IgD-negative memory B cell (primary cell): ENCODE results near the gene CNOT4. TPM values are rescaled to one million over a fixed set of nuclear protein-coding genes. Genes with fewer than 3 reads are reported as not detected.
"Not testable (repeated sequence)": the region's sequence is repeated elsewhere in the genome, so short reads cannot be mapped to it uniquely, and the experiment has no call there.

ENCODE experiments used
- H3K27ac Mint-ChIP-seq, 3 donors: one replicate each; pipeline ENCODE4 v1.8.0; 2020 to 2022; ENCODE audit warnings: mild to moderate bottlenecking in 3 of 3, mixed read lengths in 3 of 3, moderate library complexity in 1 of 3
- H3K27me3 Mint-ChIP-seq: one replicate; pipeline ENCODE4 v1.8.0; 2021; ENCODE audit warnings: mixed read lengths
- H3K36me3 Mint-ChIP-seq: one replicate; pipeline ENCODE4 v1.8.0; 2020; ENCODE audit warnings: mild to moderate bottlenecking, mixed read lengths
- H3K4me1 Mint-ChIP-seq, 3 donors: one replicate each; pipeline ENCODE4 v1.8.0; 2020 to 2022; ENCODE audit warnings: mixed read lengths in 3 of 3, mild to moderate bottlenecking in 1 of 3
- H3K4me3 Mint-ChIP-seq, 4 donors: one replicate each; pipeline ENCODE4 v1.8.0; 2020 to 2022; ENCODE audit warnings: mild to moderate bottlenecking in 4 of 4, mixed read lengths in 4 of 4, moderate library complexity in 3 of 4
- H3K9me3 Mint-ChIP-seq, 3 donors: one replicate each; pipeline ENCODE4 v1.8.0; 2020 to 2021; ENCODE audit warnings: mixed read lengths in 3 of 3, mild to moderate bottlenecking in 1 of 3
- polyA plus RNA-seq: library from polyadenylated mRNA; unstranded; fragments of 300-500 nt; fragmentation: Illumina TruSeq; gene quantifications from one replicate; pipeline ENCODE4 v1.2.3, GENCODE V29; 2021

CNOT4 gene
- polyA plus RNA-seq, 1 donor from 2014 or later: 17.7 TPM

- H3K4me1 Mint-ChIP-seq: no peaks in the 10 kb centered on the region
- H3K27me3 Mint-ChIP-seq: no peaks in the 10 kb centered on the region
- no peak overlapping the region for H3K27ac Mint-ChIP-seq
- H3K36me3 Mint-ChIP-seq: peaks cover 9% of the 10 kb centered on the region
- H3K9me3 Mint-ChIP-seq: no peaks in the 10 kb centered on the region
- no peak overlapping the region for H3K4me3 Mint-ChIP-seq
Observed at GRCh38 chr7:135362871-135363270, 147.0 kb downstream of the CNOT4 start.

- Mint-ChIP-seq H3K27ac (no peak overlapping the region), H3K27me3 (no peaks in the 10 kb centered on the region), H3K4me3 (no peak overlapping the region), H3K36me3 (peaks cover 9% of the 10 kb centered on the region), H3K4me1 (peaks cover 0 to 4% (median 0%) of the 10 kb centered on the region in 3 donors), H3K9me3 (no peaks in the 10 kb centered on the region)
Observed at GRCh38 chr7:135361788-135362187, 148.1 kb downstream of the CNOT4 start.

- Mint-ChIP-seq H3K27me3 (no peaks in the 10 kb centered on the region), H3K9me3 (no peaks in the 10 kb centered on the region), H3K27ac (no peak overlapping the region), H3K4me3 (no peak overlapping the region), H3K36me3 (peaks cover 9% of the 10 kb centered on the region), H3K4me1 (peaks cover 0 to 4% (median 0%) of the 10 kb centered on the region in 3 donors)
Observed at GRCh38 chr7:135359615-135360014, 150.3 kb downstream of the CNOT4 start.

GRCh38 chr7:135355377-135356048, 154.4 kb downstream of the CNOT4 start:
- peaks cover 2% of the 10 kb centered on the region for H3K36me3 Mint-ChIP-seq
- H3K27me3 Mint-ChIP-seq: no peaks in the 10 kb centered on the region
- H3K4me1 Mint-ChIP-seq: peaks cover 0 to 4% (median 0%) of the 10 kb centered on the region in 3 donors
- H3K27ac Mint-ChIP-seq: no peak overlapping the region
- H3K4me3 Mint-ChIP-seq: no peak overlapping the region
- no peaks in the 10 kb centered on the region for H3K9me3 Mint-ChIP-seq

- Mint-ChIP-seq H3K4me1 (peaks cover 0 to 4% (median 0%) of the 10 kb centered on the region in 3 donors), H3K9me3 (no peaks in the 10 kb centered on the region), H3K4me3 (no peak overlapping the region), H3K36me3 (peaks cover 5% of the 10 kb centered on the region), H3K27ac (no peak overlapping the region), H3K27me3 (no peaks in the 10 kb centered on the region)
Observed at GRCh38 chr7:135353832-135354231, 156.1 kb downstream of the CNOT4 start.

GRCh38 chr7:135352285-135352684, 157.6 kb downstream of the CNOT4 start:
- Mint-ChIP-seq H3K27ac (no peak overlapping the region), H3K9me3 (no peaks in the 10 kb centered on the region), H3K4me1 (peaks cover 0 to 2% (median 0%) of the 10 kb centered on the region in 3 donors), H3K36me3 (peaks cover 5% of the 10 kb centered on the region), H3K4me3 (no peak overlapping the region), H3K27me3 (no peaks in the 10 kb centered on the region)

- H3K27me3 Mint-ChIP-seq: not testable (repeated sequence)
Observed at GRCh38 chr7:135351070-135351469, 158.8 kb downstream of the CNOT4 start.

GRCh38 chr7:135349746-135350145, 160.2 kb downstream of the CNOT4 start:
- Mint-ChIP-seq H3K36me3 (peaks cover 5% of the 10 kb centered on the region), H3K4me1 (no peaks in the 10 kb centered on the region), H3K27ac (no peak overlapping the region), H3K4me3 (no peak overlapping the region), H3K27me3 (no peaks in the 10 kb centered on the region), H3K9me3 (no peaks in the 10 kb centered on the region)

More at GRCh38 chr7:135351070-135351469, 158.8 kb downstream of the CNOT4 start:
- not testable (repeated sequence) for H3K36me3 Mint-ChIP-seq, H3K4me3 Mint-ChIP-seq, H3K27ac Mint-ChIP-seq, H3K9me3 Mint-ChIP-seq, H3K4me1 Mint-ChIP-seq

- no peaks in the 10 kb centered on the region for H3K27me3 Mint-ChIP-seq
- no peak overlapping the region for H3K27ac Mint-ChIP-seq
- no peaks in the 10 kb centered on the region for H3K4me1 Mint-ChIP-seq
- H3K9me3 Mint-ChIP-seq: no peaks in the 10 kb centered on the region
- no peak overlapping the region for H3K4me3 Mint-ChIP-seq
- peaks cover 5% of the 10 kb centered on the region for H3K36me3 Mint-ChIP-seq
Observed at GRCh38 chr7:135348493-135348892, 161.4 kb downstream of the CNOT4 start.

- H3K4me3 Mint-ChIP-seq: no peak overlapping the region
- H3K36me3 Mint-ChIP-seq: peaks cover 2% of the 10 kb centered on the region
Observed at GRCh38 chr7:135343361-135343760, 166.5 kb downstream of the CNOT4 start.

GRCh38 chr7:135342887-135343286, 167.0 kb downstream of the CNOT4 start:
- H3K4me1 Mint-ChIP-seq: no peaks in the 10 kb centered on the region
- no peaks in the 10 kb centered on the region for H3K9me3 Mint-ChIP-seq
- no peak overlapping the region for H3K27ac Mint-ChIP-seq
- no peaks in the 10 kb centered on the region for H3K27me3 Mint-ChIP-seq
- no peak overlapping the region for H3K4me3 Mint-ChIP-seq
- H3K36me3 Mint-ChIP-seq: peaks cover 2% of the 10 kb centered on the region

More at GRCh38 chr7:135343361-135343760, 166.5 kb downstream of the CNOT4 start:
- H3K27me3 Mint-ChIP-seq: no peaks in the 10 kb centered on the region
- no peaks in the 10 kb centered on the region for H3K9me3 Mint-ChIP-seq
- no peaks in the 10 kb centered on the region for H3K4me1 Mint-ChIP-seq
- H3K27ac Mint-ChIP-seq: no peak overlapping the region

- Mint-ChIP-seq H3K9me3 (no peaks in the 10 kb centered on the region), H3K27ac (no peak overlapping the region), H3K27me3 (no peaks in the 10 kb centered on the region), H3K4me3 (no peak overlapping the region), H3K4me1 (peaks cover 0 to 3% (median 0%) of the 10 kb centered on the region in 3 donors), H3K36me3 (peaks cover 2% of the 10 kb centered on the region)
Observed at GRCh38 chr7:135341049-135341448, 168.9 kb downstream of the CNOT4 start.

GRCh38 chr7:135337977-135338550, 171.8 kb downstream of the CNOT4 start:
- no peak overlapping the region for H3K4me3 Mint-ChIP-seq
- H3K27me3 Mint-ChIP-seq: no peaks in the 10 kb centered on the region
- H3K36me3 Mint-ChIP-seq: peaks cover 5% of the 10 kb centered on the region
- no peak overlapping the region for H3K27ac Mint-ChIP-seq
- H3K4me1 Mint-ChIP-seq: peaks cover 0 to 3% (median 0%) of the 10 kb centered on the region in 3 donors
- H3K9me3 Mint-ChIP-seq: peaks cover 0 to 8% (median 2%) of the 10 kb centered on the region in 3 donors

- Mint-ChIP-seq H3K4me3 (no peak overlapping the region), H3K27ac (no peak overlapping the region), H3K9me3 (peaks cover 0 to 12% (median 2%) of the 10 kb centered on the region in 3 donors), H3K36me3 (peaks cover 4% of the 10 kb centered on the region), H3K4me1 (peaks cover 0 to 3% (median 0%) of the 10 kb centered on the region in 3 donors), H3K27me3 (peaks cover 2% of the 10 kb centered on the region)
Observed at GRCh38 chr7:135337506-135337905, 172.4 kb downstream of the CNOT4 start.

- Mint-ChIP-seq H3K9me3 (peaks cover 2 to 20% (median 4%) of the 10 kb centered on the region in 3 donors), H3K27me3 (peaks cover 2% of the 10 kb centered on the region), H3K4me3 (no peak overlapping the region), H3K4me1 (peaks cover 0 to 3% (median 0%) of the 10 kb centered on the region in 3 donors), H3K27ac (no peak overlapping the region), H3K36me3 (peaks cover 3% of the 10 kb centered on the region)
Observed at GRCh38 chr7:135335628-135336139, 174.2 kb downstream of the CNOT4 start.
